GM12891 (cell line): ENCODE measurements around the gene KCP.

ENCODE experiments used
- PAX5 ChIP-seq: IDR thresholded peaks from 2 replicates; pipeline ENCODE4 v1.6.1; 2011; ENCODE audit warnings: low read length, moderate library complexity, mild to moderate bottlenecking; ENCODE audit not compliant: insufficient read depth, severe bottlenecking
- POLR2A ChIP-seq: IDR thresholded peaks from 2 replicates; pipeline ENCODE4 v1.6.1; 2011; ENCODE audit warnings: low read depth, low read length, control low read depth
- POLR2AphosphoS5 ChIP-seq: IDR thresholded peaks from 2 replicates; pipeline ENCODE4 v1.6.1; 2011; ENCODE audit warnings: low read depth, low read length, control low read depth
- POU2F2 ChIP-seq: IDR thresholded peaks from 2 replicates; pipeline ENCODE4 v1.6.1; 2011; ENCODE audit warnings: low read depth, mild to moderate bottlenecking, control low read depth, low read length, moderate library complexity
- SPI1 ChIP-seq: IDR thresholded peaks from 2 replicates; pipeline ENCODE4 v1.6.1; 2011; ENCODE audit warnings: low read depth, low read length, control low read depth
- TAF1 ChIP-seq: IDR thresholded peaks from 2 replicates; pipeline ENCODE4 v1.6.1; 2011; ENCODE audit warnings: low read depth, low read length, control low read depth

DNA sequence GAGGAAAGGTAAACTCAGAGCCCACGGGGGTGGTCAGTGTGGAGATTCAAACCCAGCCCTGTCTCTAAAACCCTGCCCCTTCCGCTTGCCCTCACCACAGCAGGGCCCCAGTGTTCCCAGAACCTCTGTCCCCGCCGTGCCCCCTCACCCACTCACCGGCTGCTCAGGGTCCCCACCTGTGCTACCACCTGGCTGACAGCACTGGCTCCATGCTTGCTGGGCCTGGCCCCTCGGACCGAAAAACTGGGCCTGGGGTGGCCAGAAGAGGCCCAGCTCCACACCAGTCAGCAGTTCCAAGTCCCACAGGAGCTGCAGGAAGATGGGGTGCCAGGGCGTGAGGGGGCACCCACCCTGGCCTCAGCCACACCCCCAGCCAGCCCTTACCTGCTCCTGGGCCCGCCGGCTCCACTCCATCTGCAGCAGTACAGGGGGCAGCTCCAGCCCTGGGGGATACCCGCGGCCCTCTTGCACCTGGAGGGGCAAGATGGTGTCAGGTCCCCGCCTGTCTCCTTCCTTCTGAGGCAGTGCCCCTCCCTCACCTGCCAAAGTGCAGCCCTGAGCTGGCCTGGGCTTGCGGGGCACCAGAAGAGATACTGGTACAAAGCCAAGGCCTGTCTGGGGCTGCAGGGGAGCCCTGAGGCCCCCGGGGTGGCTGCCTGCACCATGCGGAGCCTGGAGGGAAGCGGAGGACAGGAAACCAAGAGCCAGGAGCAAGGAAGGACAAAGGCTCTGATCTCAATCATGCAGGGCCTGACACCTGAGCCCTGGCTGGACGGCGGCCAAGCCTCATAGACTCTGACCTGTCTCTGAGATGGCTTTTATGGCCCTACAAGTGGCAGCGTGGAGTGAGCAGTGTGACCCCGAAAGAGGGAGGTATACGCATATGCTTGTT lies 36.1 kb downstream of the KCP start:
- TF ChIP-seq POLR2A (no peak), POLR2AphosphoS5 (no peak), TAF1 (no peak), PAX5 (no peak), SPI1 (no peak), POU2F2 (no peak)
